H9 (cell line): ENCODE data around the gene QSOX1. TPM values are rescaled to one million over a fixed set of nuclear protein-coding genes. Genes with fewer than 3 reads are reported as not detected.

Source experiments
- DNase-seq: peaks from one replicate; pipeline ENCODE4 v3.0.0-alpha.2; 2017
- H2AFZ ChIP-seq: one replicate; pipeline ENCODE4 v1.6.1; 2013; ENCODE audit warnings: mild to moderate bottlenecking, low read length, control low read depth, moderate library complexity
- H2AK5ac ChIP-seq: 2 replicates; pipeline ENCODE4 v1.6.1; 2013; ENCODE audit warnings: low read length, control low read depth, mixed read lengths; ENCODE audit not compliant: insufficient read length
- H2BK120ac ChIP-seq: one replicate; pipeline ENCODE4 v1.6.1; 2013; ENCODE audit warnings: low read depth, mild to moderate bottlenecking, low read length, control low read depth, inconsistent platforms; ENCODE audit not compliant: poor library complexity, severe bottlenecking
- H2BK12ac ChIP-seq: 2 replicates; pipeline ENCODE4 v1.6.1; 2013; ENCODE audit warnings: low read length, control low read depth, mixed read lengths, low read depth; ENCODE audit not compliant: insufficient read length
- H2BK15ac ChIP-seq: 2 replicates; pipeline ENCODE4 v1.6.1; 2013; ENCODE audit warnings: low read depth, low read length, control low read depth
- H2BK20ac ChIP-seq: one replicate; pipeline ENCODE4 v1.6.1; 2013; ENCODE audit warnings: low read depth, mild to moderate bottlenecking, low read length, control low read depth, inconsistent platforms; ENCODE audit not compliant: poor library complexity, severe bottlenecking
- H2BK5ac ChIP-seq: 2 replicates; pipeline ENCODE4 v1.6.1; 2013; ENCODE audit warnings: low read length, control low read depth, mixed read lengths; ENCODE audit not compliant: insufficient read length
- H3K14ac ChIP-seq: 2 replicates; pipeline ENCODE4 v1.6.1; 2013; ENCODE audit warnings: low read length, control low read depth; ENCODE audit not compliant: insufficient read depth
- H3K18ac ChIP-seq: 2 replicates; pipeline ENCODE4 v1.6.1; 2013; ENCODE audit warnings: low read depth, mild to moderate bottlenecking, mixed read lengths, low read length, control low read depth; ENCODE audit not compliant: insufficient read length
- H3K23ac ChIP-seq: 2 replicates; pipeline ENCODE4 v1.6.1; 2013; ENCODE audit warnings: low read length, control low read depth, mixed read lengths, low read depth; ENCODE audit not compliant: insufficient read length
- H3K23me2 ChIP-seq: 2 replicates; pipeline ENCODE4 v1.6.1; 2013; ENCODE audit warnings: low read depth, mild to moderate bottlenecking, mixed read lengths, low read length, control low read depth; ENCODE audit not compliant: insufficient read length, poor library complexity, severe bottlenecking
- H3K27ac ChIP-seq: 2 replicates; pipeline ENCODE4 v1.5.1; 2013; ENCODE audit warnings: low read length, control low read depth, mixed read lengths, low read depth; ENCODE audit not compliant: insufficient read length
- H3K27me3 ChIP-seq: 2 replicates; pipeline ENCODE4 v1.6.1; 2013; ENCODE audit warnings: low read length, control low read depth, inconsistent platforms; ENCODE audit not compliant: insufficient read depth
- H3K4ac ChIP-seq: 2 replicates; pipeline ENCODE4 v1.6.1; 2013; ENCODE audit warnings: low read depth, mild to moderate bottlenecking, control low read depth, inconsistent platforms, low read length, moderate library complexity
- H3K4me1 ChIP-seq: 2 replicates; pipeline ENCODE4 v1.6.1; 2013; ENCODE audit warnings: low read length, control low read depth, inconsistent platforms; ENCODE audit not compliant: insufficient read depth
- H3K4me2 ChIP-seq: 2 replicates; pipeline ENCODE4 v1.6.1; 2013; ENCODE audit warnings: low read length, control low read depth, mixed read lengths; ENCODE audit not compliant: insufficient read length, insufficient read depth
- H3K56ac ChIP-seq: 2 replicates; pipeline ENCODE4 v1.6.1; 2013; ENCODE audit warnings: low read depth, mild to moderate bottlenecking, mixed read lengths, low read length, control low read depth; ENCODE audit not compliant: insufficient read length
- H3K79me1 ChIP-seq: 2 replicates; pipeline ENCODE4 v1.6.1; 2013; ENCODE audit warnings: low read depth, mild to moderate bottlenecking, moderate library complexity, low read length, control low read depth, inconsistent platforms; ENCODE audit not compliant: insufficient read depth, poor library complexity, severe bottlenecking
- H3K79me2 ChIP-seq: 2 replicates; pipeline ENCODE4 v1.6.1; 2013; ENCODE audit warnings: low read length, control low read depth, inconsistent platforms; ENCODE audit not compliant: insufficient read depth
- H3K9ac ChIP-seq: 2 replicates; pipeline ENCODE4 v1.6.1; 2013; ENCODE audit warnings: low read length, control low read depth, mixed read lengths; ENCODE audit not compliant: insufficient read length; ENCODE audit errors: extremely low read depth
- H3K9me3 ChIP-seq: one replicate; pipeline ENCODE4 v1.6.1; 2013; ENCODE audit warnings: low read depth, low read length, inconsistent platforms; ENCODE audit not compliant: control insufficient read depth
- H3T11ph ChIP-seq: one replicate; pipeline ENCODE4 v1.6.1; 2013; ENCODE audit warnings: mild to moderate bottlenecking, low read length, control low read depth, inconsistent platforms
- H4K20me1 ChIP-seq: one replicate; pipeline ENCODE4 v1.6.1; 2013; ENCODE audit not compliant: control insufficient read depth, insufficient read length, insufficient read depth
- H4K5ac ChIP-seq: 2 replicates; pipeline ENCODE4 v1.6.1; 2013; ENCODE audit warnings: low read depth, mild to moderate bottlenecking, mixed read lengths, low read length, control low read depth; ENCODE audit not compliant: insufficient read length
- H4K8ac ChIP-seq: replicated peaks from 2 replicates; pipeline ENCODE4 v1.6.1; 2013; ENCODE audit warnings: low read length, control low read depth, mixed read lengths, low read depth; ENCODE audit not compliant: insufficient read length
- H4K91ac ChIP-seq: 2 replicates; pipeline ENCODE4 v1.6.1; 2013; ENCODE audit warnings: low read depth, mild to moderate bottlenecking, moderate library complexity, mixed read lengths, low read length, control low read depth; ENCODE audit not compliant: insufficient read length
- H3K27ac Mint-ChIP-seq, 3 experiments: 2 replicates in 2 of 3; 3 replicates in 1 of 3; pipeline ENCODE4 v1.8.0; 2020 to 2021; ENCODE audit warnings: mixed read lengths in 3 of 3, mild to moderate bottlenecking in 1 of 3, moderate library complexity in 1 of 3
- H3K27me3 Mint-ChIP-seq: 2 replicates; pipeline ENCODE4 v1.8.0; 2021; ENCODE audit warnings: low read depth, mild to moderate bottlenecking, moderate library complexity, mixed read lengths
- H3K36me3 Mint-ChIP-seq, 3 experiments: 2 replicates in 2 of 3; 3 replicates in 1 of 3; pipeline ENCODE4 v1.8.0; 2020 to 2021; ENCODE audit warnings: low read depth in 3 of 3, mixed read lengths in 3 of 3; ENCODE audit not compliant: insufficient read depth in 1 of 3
- H3K4me1 Mint-ChIP-seq, 2 experiments: 2 replicates each; pipeline ENCODE4 v1.8.0; 2020; ENCODE audit warnings: mixed read lengths in 2 of 2
- H3K4me3 Mint-ChIP-seq, 2 experiments: 2 replicates in 1 of 2; 3 replicates in 1 of 2; pipeline ENCODE4 v1.8.0; 2020 to 2021; ENCODE audit warnings: mild to moderate bottlenecking in 2 of 2, mixed read lengths in 2 of 2, moderate library complexity in 1 of 2
- H3K9me3 Mint-ChIP-seq, 2 experiments: 2 replicates in 1 of 2; 3 replicates in 1 of 2; pipeline ENCODE4 v1.8.0; 2020; ENCODE audit warnings: mild to moderate bottlenecking in 2 of 2, mixed read lengths in 2 of 2, moderate library complexity in 1 of 2
- CTCF ChIP-seq: fragments of 200-600 bp; sonication (generic); conservative IDR thresholded peaks from 3 replicates; pipeline ENCODE4 v1.8.0; 2021; ENCODE audit warnings: antibody characterized with exemption, mild to moderate bottlenecking
- WGBS: extraction: QIAGEN DNeasy Blood & Tissue Kit; methylation state at CpG from one replicate; pipeline ENCODE4 v1.1.7; 2013; ENCODE audit warnings: missing lambda C conversion rate, low lambda C conversion rate, mixed read lengths; ENCODE audit not compliant: insufficient read length; ENCODE audit errors: extremely low coverage; 5-methylcytosine and 5-hydroxymethylcytosine counted together
- total RNA-seq: library from RNA; stranded (reverse); gene quantifications from 2 replicates; pipeline ENCODE4 v1.2.1, GENCODE V29; 2021

Gene QSOX1
- total RNA-seq, 1 experiment from 2014 or later: 79.2 TPM

- no peaks in the 10 kb centered on the region for H3K79me2 ChIP-seq
- no peak overlapping the region for H2BK12ac ChIP-seq
- H2BK120ac ChIP-seq: no peak overlapping the region
- no peak overlapping the region for H2AFZ ChIP-seq
- H4K8ac ChIP-seq: no peak overlapping the region
- Mint-ChIP-seq H3K36me3 (peaks cover 0 to 2% (median 0%) of the 10 kb centered on the region in 3 experiments; a peak in 2 of 7 replicates), H3K9me3 (no peaks in the 10 kb centered on the region), H3K4me3 (no peak overlapping the region), H3K27ac (no peak overlapping the region), H3K27me3 (peaks cover 73% of the 10 kb centered on the region), H3K4me1 (peaks cover 9 to 26% of the 10 kb centered on the region in 2 experiments)
- no peak overlapping the region for H3K4ac ChIP-seq
- H4K20me1 ChIP-seq: no peaks in the 10 kb centered on the region
- H3K27me3 ChIP-seq: no peaks in the 10 kb centered on the region; the same call in 1 of the 2 replicates
- no peak overlapping the region for H3K14ac ChIP-seq
- no peak overlapping the region for H3K4me2 ChIP-seq
- 0 out of 2 replicates have a peak, but pooled peaks cover 4% of the 10 kb centered on the region for H3K4me1 ChIP-seq
- no peak overlapping the region for H3K23ac ChIP-seq
- H2BK20ac ChIP-seq: no peak overlapping the region
- H2BK15ac ChIP-seq: no peak overlapping the region
- H3T11ph ChIP-seq: no peak overlapping the region
- no peaks in the 10 kb centered on the region for H3K79me1 ChIP-seq
- no peak for DNase-seq
- H3K18ac ChIP-seq: no peak overlapping the region
- no peak overlapping the region for H4K5ac ChIP-seq
- H2AK5ac ChIP-seq: no peak overlapping the region
- no peak for TF ChIP-seq CTCF
- H3K9ac ChIP-seq: no peak overlapping the region
- H3K56ac ChIP-seq: no peak overlapping the region
- no peak overlapping the region for H2BK5ac ChIP-seq
- no CpG with 5 or more reads among the region's 6 CpGs for WGBS
- no peaks in the 10 kb centered on the region for H3K23me2 ChIP-seq
- no peaks in the 10 kb centered on the region for H3K9me3 ChIP-seq
- H4K91ac ChIP-seq: no peak overlapping the region
- H3K27ac ChIP-seq: no peak overlapping the region
These were observed 66.8 kb downstream of the QSOX1 start for GRCh38 chr1:180221462-180221861.
